B cell (primary cell): ENCODE measurements around the gene DESI2. TPM values are rescaled to one million over a fixed set of nuclear protein-coding genes. Genes with fewer than 3 reads are reported as not detected.

ENCODE experiments used
- ATAC-seq: fragments of 200-7000 bp; cut with Tn5 transposase; one replicate; pipeline ENCODE4 v1.10.0; 2021; ENCODE audit warnings: low read depth, mild to moderate bottlenecking, moderate number of reproducible peaks, moderate library complexity
- CTCF ChIA-PET: fragments of 350-600 bp; sonication (Branson Sonifier 250); formaldehyde crosslinking; loops from one replicate; lab custom pipeline; 2021; ENCODE audit warnings: antibody characterized with exemption, inconsistent platforms; lab: Charles Lee
- POLR2A ChIA-PET: fragments of 350-600 bp; sonication (Branson Sonifier 250); formaldehyde crosslinking; loops from one replicate; lab custom pipeline; 2021; ENCODE audit warnings: antibody characterized with exemption; lab: Charles Lee
- DNase-seq: peaks from one replicate; pipeline ENCODE4 v3.0.0; 2013
- H2AFZ ChIP-seq: 2 replicates; pipeline ENCODE4 v1.6.1; 2012; ENCODE audit warnings: mild to moderate bottlenecking, low read depth, low read length; ENCODE audit not compliant: insufficient read depth, poor library complexity, severe bottlenecking
- H3K27ac ChIP-seq, 2 donors: 1 replicate in 1 of 2; 2 replicates in 1 of 2; pipeline ENCODE4 v1.5.1; 2012 to 2013; ENCODE audit warnings: low read length in 2 of 2, mild to moderate bottlenecking in 2 of 2, moderate library complexity in 1 of 2
- H3K27me3 ChIP-seq, 4 experiments: fragments of 200-600 bp in 1 of 4; sonication (generic) in 1 of 4; replicated peaks in 1 of 4; 1 replicate in 2 of 4; 2 replicates in 2 of 4; pipeline versions ENCODE4 v1.6.1 to v1.7.0; 2013 to 2016; ENCODE audit warnings: low read length in 3 of 4, mild to moderate bottlenecking in 2 of 4, mixed read lengths in 1 of 4, moderate library complexity in 1 of 4; ENCODE audit not compliant: insufficient read depth in 4 of 4, control insufficient read depth in 3 of 4; ENCODE audit errors: control extremely low read depth in 1 of 4
- H3K36me3 ChIP-seq, 2 experiments: replicated peaks in 1 of 2; 1 replicate in 1 of 2; 2 replicates in 1 of 2; pipeline versions ENCODE4 v1.6.1 to v1.7.1; 2013; ENCODE audit warnings: low read length in 1 of 2; ENCODE audit not compliant: insufficient read depth in 2 of 2, control insufficient read depth in 1 of 2; ENCODE audit errors: control extremely low read depth in 1 of 2, extremely low read depth in 1 of 2
- H3K4me1 ChIP-seq, 2 donors: fragments of 200-600 bp in 1 of 2; sonication (generic) in 1 of 2; 1 replicate in 1 of 2; 2 replicates in 1 of 2; pipeline versions ENCODE4 v1.5.1 to v1.6.1; 2013 to 2017; ENCODE audit warnings: low read length in 2 of 2; ENCODE audit not compliant: control insufficient read depth in 2 of 2, insufficient read depth in 2 of 2
- H3K4me2 ChIP-seq: replicated peaks from 2 replicates; pipeline ENCODE3; 2012; ENCODE audit warnings: mild to moderate bottlenecking, low read depth, low read length; ENCODE audit not compliant: poor library complexity, severe bottlenecking
- H3K4me3 ChIP-seq, 5 experiments: fragments of 200-600 bp in 1 of 5; sonication (generic) in 1 of 5; 1 replicate in 3 of 5; 2 replicates in 2 of 5; pipeline versions ENCODE4 v1.5.1 to v1.7.0; 2011 to 2016; ENCODE audit warnings: low read length in 4 of 5, mild to moderate bottlenecking in 4 of 5, low read depth in 2 of 5, control low read depth in 1 of 5, moderate library complexity in 1 of 5; ENCODE audit not compliant: insufficient read depth in 1 of 5; ENCODE audit errors: control extremely low read depth in 1 of 5, extremely low read depth in 1 of 5
- H3K79me2 ChIP-seq: fragments of 200-600 bp; sonication (generic); one replicate; pipeline ENCODE4 v1.6.0; 2016; ENCODE audit warnings: low read length; ENCODE audit not compliant: control insufficient read depth, insufficient read depth
- H3K9ac ChIP-seq: fragments of 200-600 bp; sonication (generic); 2 replicates; pipeline ENCODE4 v1.6.1; 2017; ENCODE audit warnings: mild to moderate bottlenecking, low read length, moderate library complexity
- H3K9me3 ChIP-seq, 3 donors: one replicate each; pipeline versions ENCODE4 v1.6.1 to v1.7.1; 2013; ENCODE audit warnings: low read length in 2 of 3; ENCODE audit not compliant: control insufficient read depth in 2 of 3, insufficient read depth in 1 of 3; ENCODE audit errors: control extremely low read depth in 1 of 3
- H4K20me1 ChIP-seq: 2 replicates; pipeline ENCODE4 v1.6.0; 2012; ENCODE audit warnings: mild to moderate bottlenecking, low read length; ENCODE audit not compliant: insufficient read depth, control insufficient read depth, poor library complexity, severe bottlenecking
- H3K27ac Mint-ChIP-seq: one replicate; pipeline ENCODE4 v1.8.0; 2021; ENCODE audit warnings: mixed read lengths
- H3K27me3 Mint-ChIP-seq: one replicate; pipeline ENCODE4 v1.8.0; 2021; ENCODE audit warnings: mixed read lengths
- H3K4me1 Mint-ChIP-seq: one replicate; pipeline ENCODE4 v1.8.0; 2021; ENCODE audit warnings: mixed read lengths
- H3K4me3 Mint-ChIP-seq: one replicate; pipeline ENCODE4 v1.8.0; 2021; ENCODE audit warnings: mixed read lengths
- H3K9me3 Mint-ChIP-seq: one replicate; pipeline ENCODE4 v1.8.0; 2022; ENCODE audit warnings: mixed read lengths; ENCODE audit not compliant: insufficient read depth
- CTCF ChIP-seq: fragments of 200-600 bp; IDR thresholded peaks from one replicate; pipeline ENCODE4 v1.8.0; 2022; ENCODE audit warnings: antibody characterized with exemption, mild to moderate bottlenecking
- EZH2 ChIP-seq: IDR thresholded peaks from 2 replicates; pipeline ENCODE4 v1.6.1; 2012; ENCODE audit warnings: borderline replicate concordance, low read depth, mild to moderate bottlenecking, moderate library complexity, low read length; ENCODE audit not compliant: insufficient read depth, poor library complexity, severe bottlenecking
- WGBS: methylation state at CpG from one replicate; pipeline ENCODE4 v1.1.5; 2013; ENCODE audit warnings: missing lambda C conversion rate; ENCODE audit not compliant: insufficient coverage; 5-methylcytosine and 5-hydroxymethylcytosine counted together
- intact Hi-C: fragments of 100-400 bp; cut with micrococcal nuclease; formaldehyde crosslinking; loops from one replicate; pipeline ENCODE4 v1.10.0; 2022
- polyA plus RNA-seq: library from polyadenylated mRNA; depleted of rRNA; stranded (reverse); fragments of >200 nt; gene quantifications from 2 replicates; pipeline ENCODE4 v1.2.3, GENCODE V29; 2012
- total RNA-seq, 2 donors: library from RNA; stranded (reverse); fragments of 120-200 nt in 1 of 2; gene quantifications; 1 replicate in 1 of 2; 2 replicates in 1 of 2; pipeline versions ENCODE4 v1.2.3 to v1.2.4, GENCODE V29; 2013 to 2022

DESI2 gene
- total and polyA plus RNA-seq, 2 donors (not counting 1 experiment from before 2014, with no cell fraction given) = 9.3 to 25.2 TPM

- intact Hi-C loops = no loop called here
These were observed 43.0 kb downstream of the DESI2 start for GRCh38 chr1:244695937-244696336.

GRCh38 chr1:244699741-244700140 is 46.8 kb downstream of the DESI2 start:
- peaks cover 2 to 7% (median 3%) of the 10 kb centered on the region in 3 donors for H3K9me3 ChIP-seq

More at GRCh38 chr1:244695937-244696336, 43.0 kb downstream of the DESI2 start:
- Histone ChIP-seq H3K36me3 (peaks cover 4 to 53% of the 10 kb centered on the region in 2 experiments), H3K4me1 (no peaks in the 10 kb centered on the region), H3K4me2 (no peak overlapping the region), H3K9me3 (peaks cover 2 to 7% (median 3%) of the 10 kb centered on the region in 3 donors), H2AFZ (no peak overlapping the region), H3K27ac (no peak overlapping the region), H3K79me2 (no peaks in the 10 kb centered on the region), H3K4me3 (no peak overlapping the region), H3K9ac (no peak overlapping the region), H3K27me3 (no peaks in the 10 kb centered on the region), H4K20me1 (no peaks in the 10 kb centered on the region)
- ATAC-seq (no peak), DNase-seq (no peak)
- POLR2A ChIA-PET = interaction anchor here (0.5 to 0.7 kb wide), 2 partner anchors 183 to 648 kb away, joined by 3 read pairs; no protein-coding TSS in a partner anchor
- H3K27me3 Mint-ChIP-seq = no peaks in the 10 kb centered on the region
- H3K27ac Mint-ChIP-seq = no peak overlapping the region
- 100% methylated on average over 1 of the region's 2 CpGs for WGBS
- H3K4me1 Mint-ChIP-seq = no peaks in the 10 kb centered on the region
- CTCF ChIA-PET = no interaction called here
- peaks cover 4% of the 10 kb centered on the region for H3K9me3 Mint-ChIP-seq
- no peak overlapping the region for H3K4me3 Mint-ChIP-seq
- TF ChIP-seq CTCF (no peak), EZH2 (no peak)

More at GRCh38 chr1:244699741-244700140, 46.8 kb downstream of the DESI2 start:
- no peak for ATAC-seq
- no peak overlapping the region for H3K4me2 ChIP-seq
- H3K79me2 ChIP-seq = no peaks in the 10 kb centered on the region
- CTCF ChIA-PET = interaction anchor here (1.1 kb wide), 1 partner anchor 102 kb away, joined by 4 read pairs; no protein-coding TSS in a partner anchor
- no peak overlapping the region for H3K9ac ChIP-seq
- no peaks in the 10 kb centered on the region for H4K20me1 ChIP-seq
- no peak overlapping the region for H3K4me3 ChIP-seq
- DNase-seq = no peak
- 98% methylated on average over 4 of the region's 4 CpGs for WGBS
- POLR2A ChIA-PET = no interaction called here
- H3K27me3 ChIP-seq = no peaks in the 10 kb centered on the region
- intact Hi-C loops = no loop called here
- H3K27ac Mint-ChIP-seq = no peak overlapping the region
- H3K4me1 ChIP-seq = no peaks in the 10 kb centered on the region
- H3K9me3 Mint-ChIP-seq = peaks cover 4% of the 10 kb centered on the region
- no peak overlapping the region for H3K27ac ChIP-seq
- no peak overlapping the region for H3K4me3 Mint-ChIP-seq
- no peaks in the 10 kb centered on the region for H3K4me1 Mint-ChIP-seq
- no peak for TF ChIP-seq EZH2
- no peak for TF ChIP-seq CTCF
- H3K36me3 ChIP-seq = peaks cover 4 to 30% of the 10 kb centered on the region in 2 experiments
- H3K27me3 Mint-ChIP-seq = no peaks in the 10 kb centered on the region
- no peak overlapping the region for H2AFZ ChIP-seq
